GM19238 (cell line): ENCODE data around the gene STK39.
"Not testable (repeated sequence)": the region's sequence is repeated elsewhere in the genome, so short reads cannot be mapped to it uniquely, and the experiment has no call there.

Experiments used
- DNase-seq: peaks from one replicate; pipeline ENCODE4 v3.0.0; 2011; ENCODE audit warnings: low spot score; ENCODE audit not compliant: insufficient read length

STK39 gene

DNA sequence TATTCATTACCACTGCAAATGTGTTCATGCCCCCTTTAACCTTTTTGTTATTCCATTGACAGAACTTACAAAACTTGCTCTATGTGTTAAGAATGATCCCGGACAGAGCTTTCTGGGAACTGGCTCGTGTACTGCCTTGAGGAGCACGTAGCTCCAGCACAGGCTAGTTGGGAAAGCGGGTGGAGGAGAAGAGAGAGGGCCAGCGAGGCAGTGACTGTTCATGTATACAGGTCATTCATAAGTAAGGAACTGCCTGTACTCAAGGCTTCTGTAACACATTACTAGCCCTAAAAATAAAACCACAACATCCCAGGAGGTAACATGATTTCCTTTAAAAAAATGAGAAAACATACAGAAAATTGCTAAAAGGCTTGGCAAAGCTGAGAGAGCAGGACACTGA is 109.0 kb downstream of the STK39 start:
- DNase-seq = no peak

- no peak for DNase-seq
Observed at GRCh38 chr2:168137510-168138180, 109.8 kb downstream of the STK39 start.

GRCh38 chr2:168136392-168136977 is 110.9 kb downstream of the STK39 start:
- no peak for DNase-seq

DNA sequence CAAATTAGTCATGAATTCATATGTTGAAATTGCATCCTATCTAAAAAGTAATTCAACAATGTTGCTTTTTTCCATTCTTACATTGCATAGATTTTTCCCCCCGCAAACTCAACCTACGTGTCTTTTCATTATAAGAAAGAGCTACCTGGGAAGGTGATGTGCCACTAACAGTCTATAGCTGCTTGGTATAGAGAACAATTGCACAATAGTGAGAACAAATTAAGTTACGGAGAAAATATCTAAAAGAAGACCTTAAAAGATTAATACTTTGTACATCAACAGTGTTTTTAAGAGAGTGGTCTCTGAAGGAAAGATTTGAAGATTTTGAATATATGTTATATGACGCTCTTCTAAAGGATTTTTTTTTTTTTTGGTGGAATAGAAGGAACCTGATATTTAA is 111.8 kb downstream of the STK39 start:
- no peak for DNase-seq

- DNase-seq = no peak
Observed at GRCh38 chr2:168135121-168135520, 112.3 kb downstream of the STK39 start.

GRCh38 chr2:168134485-168134884 is 112.9 kb downstream of the STK39 start:
- DNase-seq = no peak

DNA sequence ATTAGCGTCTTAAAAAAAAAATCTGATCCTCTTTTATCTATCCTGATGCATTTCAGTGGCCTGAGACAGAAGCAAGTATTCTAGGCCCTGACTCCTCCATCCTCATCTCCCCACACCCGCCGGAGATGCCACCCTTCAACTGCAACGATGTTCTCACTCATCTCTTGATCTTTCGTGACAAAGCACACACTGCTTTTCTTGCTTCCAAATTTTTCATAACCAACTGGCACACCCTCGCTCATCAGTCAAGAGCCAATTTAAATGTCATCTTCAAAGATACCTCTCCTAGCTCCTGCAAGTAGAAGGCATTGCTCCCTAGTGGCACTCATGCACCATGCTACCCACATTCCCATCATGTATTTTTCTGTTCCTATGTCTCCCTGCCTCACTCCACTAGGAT is 115.0 kb downstream of the STK39 start:
- DNase-seq = no peak

GRCh38 chr2:168130346-168130745 is 117.0 kb downstream of the STK39 start:
- DNase-seq = no peak

GRCh38 chr2:168127371-168127770 is 120.0 kb downstream of the STK39 start:
- DNase-seq = no peak

DNA sequence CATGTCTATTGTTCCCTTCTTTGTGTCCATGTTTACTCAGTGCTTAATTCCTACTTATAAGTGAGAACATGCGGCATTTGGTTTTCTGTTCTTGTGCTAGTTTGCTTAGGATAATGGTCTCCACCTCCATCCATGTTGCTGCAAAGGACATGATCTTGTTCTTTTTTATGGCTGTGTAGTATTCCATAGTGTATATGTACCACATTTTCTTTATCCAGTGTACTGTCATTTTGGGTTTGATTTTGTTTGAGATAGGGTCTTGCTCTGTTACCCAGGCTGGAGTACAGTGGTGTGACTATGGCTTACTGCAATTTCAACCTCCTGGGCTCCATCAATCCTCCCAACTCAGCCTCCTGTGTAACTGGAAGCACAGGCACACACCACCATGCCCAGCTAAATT is 125.2 kb downstream of the STK39 start:
- DNase-seq = not testable (repeated sequence)

DNA sequence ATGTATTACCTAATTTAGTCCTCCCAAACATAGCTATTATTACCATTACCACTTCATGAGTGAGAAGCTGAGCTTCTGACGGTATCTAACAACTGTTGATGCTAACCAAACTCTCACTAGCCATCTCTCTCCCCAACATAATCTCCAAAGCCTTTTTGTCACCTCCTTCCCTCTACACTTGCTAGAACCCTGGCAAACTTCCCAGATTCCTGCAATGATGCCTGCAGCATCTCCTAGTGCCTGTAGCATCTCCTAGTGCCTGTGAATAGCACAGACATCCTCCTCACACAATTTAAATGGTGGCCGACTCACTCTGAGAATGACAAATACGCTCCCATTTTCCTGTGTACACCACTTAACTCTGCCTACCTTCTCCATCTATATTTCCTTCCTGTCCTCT is 126.7 kb downstream of the STK39 start:
- no peak for DNase-seq

- DNase-seq = no peak
Observed at GRCh38 chr2:168120310-168120709, 127.1 kb downstream of the STK39 start.

DNA sequence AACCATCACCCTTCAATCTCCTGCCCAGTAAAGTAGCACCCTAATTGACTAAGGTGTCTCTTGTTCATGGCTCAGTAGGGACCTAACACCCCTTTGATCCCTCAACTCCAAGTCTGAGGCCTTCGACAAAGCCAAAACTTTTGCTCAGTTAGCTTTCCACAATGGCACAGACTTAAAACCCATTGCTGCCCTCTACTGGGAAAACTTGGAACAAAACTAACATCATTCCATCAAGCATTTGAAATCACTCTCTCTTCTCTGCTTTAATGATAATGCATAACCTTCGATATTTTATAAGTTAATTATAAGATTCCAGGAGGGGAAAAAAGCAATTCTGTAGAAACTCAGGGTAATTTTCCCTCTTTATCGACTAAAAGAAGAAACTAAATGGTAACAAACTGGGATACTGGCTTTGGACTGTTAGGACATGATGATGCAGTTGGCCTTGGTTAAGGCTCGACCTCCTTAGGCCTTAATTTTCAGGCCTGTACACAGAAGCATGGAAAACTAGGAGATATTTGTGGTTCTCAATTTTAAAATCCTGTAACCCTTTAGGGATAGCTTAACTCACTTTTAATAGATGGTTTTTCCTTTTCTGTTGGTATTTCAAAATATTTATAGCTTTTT is 127.8 kb downstream of the STK39 start:
- DNase-seq = no peak

- DNase-seq = no peak
Observed at GRCh38 chr2:168118733-168119514, 128.5 kb downstream of the STK39 start.

- no peak for DNase-seq
Observed at GRCh38 chr2:168116448-168116847, 130.9 kb downstream of the STK39 start.

- DNase-seq = no peak
Observed at GRCh38 chr2:168114619-168115018, 132.8 kb downstream of the STK39 start.

DNA sequence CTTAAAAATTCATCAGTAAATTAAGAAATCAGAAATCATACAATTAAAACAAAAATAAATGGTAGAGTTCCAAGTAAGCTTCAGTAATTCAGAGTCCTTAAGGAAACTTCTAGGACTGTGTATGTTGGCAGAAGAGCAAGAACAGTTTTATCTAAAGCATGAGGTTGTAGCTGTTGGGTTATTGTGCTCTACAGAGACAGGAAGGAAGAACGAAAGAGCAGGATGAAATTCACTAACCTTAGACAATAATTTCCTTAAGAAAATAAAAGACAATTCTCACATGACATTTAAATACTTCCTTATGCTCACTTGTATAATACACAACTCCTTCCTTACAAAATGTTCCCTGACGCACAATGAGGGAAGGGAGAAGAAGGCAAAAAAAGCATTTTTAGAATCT is 133.4 kb downstream of the STK39 start:
- DNase-seq = no peak

- DNase-seq = no peak
Observed at GRCh38 chr2:168107322-168107721, 140.1 kb downstream of the STK39 start.

GRCh38 chr2:168105127-168105683 is 142.2 kb downstream of the STK39 start:
- no peak for DNase-seq

DNA sequence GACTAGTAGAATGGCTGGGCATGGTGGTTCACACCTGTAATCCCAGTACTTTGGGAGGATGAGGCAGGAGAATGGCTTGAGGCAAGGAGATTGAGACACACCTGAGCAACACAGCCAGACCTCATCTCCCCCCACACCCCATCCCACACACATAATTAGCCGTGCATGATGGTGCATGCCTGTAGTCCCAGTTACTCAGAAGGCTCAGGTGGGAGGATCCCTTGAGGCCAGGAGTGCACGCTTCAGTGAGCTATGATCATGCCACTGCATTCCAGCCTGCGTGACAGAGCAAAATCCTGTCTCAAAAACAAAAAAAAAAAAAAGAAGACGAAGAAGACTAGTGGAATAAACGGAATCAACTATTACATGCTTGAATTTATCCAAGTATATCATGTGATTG is 150.0 kb downstream of the STK39 start:
- DNase-seq = no peak

GRCh38 chr2:168096158-168096557 is 151.2 kb downstream of the STK39 start:
- DNase-seq = no peak

DNA sequence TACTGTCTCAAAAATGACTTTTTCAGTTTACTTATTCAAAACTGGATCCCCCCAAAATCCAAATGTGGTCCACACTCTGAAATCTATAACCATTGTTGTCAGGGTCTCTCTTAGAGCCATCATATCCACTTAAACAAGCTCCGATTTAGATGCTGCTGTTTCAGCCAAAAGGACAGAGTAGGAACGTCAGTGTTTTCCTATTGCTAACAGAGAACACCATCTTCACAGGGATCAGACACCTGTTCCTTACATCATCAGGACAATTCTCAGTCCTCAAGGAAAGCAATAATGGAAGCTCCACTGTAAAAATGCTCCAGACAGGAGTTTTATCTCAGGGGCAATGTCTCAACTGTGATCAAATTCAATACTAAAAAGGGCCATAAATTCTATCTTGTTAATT is 155.4 kb downstream of the STK39 start:
- no peak for DNase-seq
